HCT116 (cell line): Measurements from ENCODE around the gene FAM50A.

Experiments
- CTCF ChIP-seq, 3 experiments: fragments of 200-600 bp in 1 of 3; sonication (generic) in 1 of 3; IDR thresholded peaks in 2 of 3; conservative IDR thresholded peaks in 1 of 3; 2 replicates each; pipeline ENCODE4 v1.5.1; 2012 to 2017; ENCODE audit warnings: low read depth in 2 of 3, low read length in 2 of 3, antibody characterized with exemption in 1 of 3, borderline replicate concordance in 1 of 3, control low read depth in 1 of 3, mild to moderate bottlenecking in 1 of 3, mixed read lengths in 1 of 3, mixed run types in 1 of 3, moderate library complexity in 1 of 3; ENCODE audit not compliant: insufficient read depth in 1 of 3
- POLR2AphosphoS5 ChIP-seq: IDR thresholded peaks from 2 replicates; pipeline ENCODE4 v1.6.1; 2011; ENCODE audit warnings: mild to moderate bottlenecking, low read depth, low read length, moderate library complexity

- TF ChIP-seq POLR2AphosphoS5 (no peak), CTCF (IDR thresholded peaks at IDR 0.05 in 2 of 3, conservative IDR thresholded peaks at IDR 0.05 in 1 of 3; ENCODE audit: borderline replicate concordance in 1 of 3, insufficient read depth in 1 of 3, low read depth in 2 of 3, low read length in 2 of 3) (no peak)
These were observed 7.5 kb upstream of the FAM50A start for GRCh38 chrX:154436374-154436982.
